ENCODE results near the gene MLC1.

The MLC1 gene

DNA sequence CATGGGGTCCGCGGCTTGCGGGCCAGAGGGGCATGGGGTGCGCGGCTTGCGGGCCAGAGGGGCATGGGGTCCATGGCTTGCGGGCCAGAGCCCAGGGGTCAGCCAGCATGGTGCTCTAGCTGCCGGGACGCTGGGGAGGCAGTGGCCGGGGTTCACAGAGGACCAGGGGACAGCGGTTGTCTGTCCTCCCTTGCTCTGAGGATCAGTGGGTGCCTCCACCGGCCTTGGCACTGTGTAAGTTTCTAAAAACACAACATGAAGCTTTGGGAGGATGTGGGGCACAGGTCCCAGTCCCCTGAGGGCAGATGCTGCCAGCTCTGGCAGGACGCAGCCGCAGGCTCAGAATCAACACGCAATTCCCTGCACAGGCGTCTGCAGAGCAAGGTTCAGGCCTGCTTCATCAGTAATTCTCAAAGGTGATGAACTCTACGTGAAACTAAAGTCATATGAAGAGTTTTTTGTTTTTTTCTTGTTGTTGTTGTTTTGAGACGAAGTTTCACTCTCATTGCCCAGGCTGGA, 3.0 kb downstream of the MLC1 start:
- no peaks in the 10 kb centered on the region for H4K20me1 ChIP-seq (ENCODE audit: insufficient read depth, low read length, poor library complexity, severe bottlenecking)
- peaks cover 20% of the 10 kb centered on the region; the same call in 1 of the 2 replicates for H3K79me2 ChIP-seq (ENCODE audit: insufficient read depth, low read length)
- 0 out of 2 replicates have a peak, but pooled peaks cover 3% of the 10 kb centered on the region for H3F3A ChIP-seq (ENCODE audit: low read depth)
- TF ChIP-seq, protein P1, sequence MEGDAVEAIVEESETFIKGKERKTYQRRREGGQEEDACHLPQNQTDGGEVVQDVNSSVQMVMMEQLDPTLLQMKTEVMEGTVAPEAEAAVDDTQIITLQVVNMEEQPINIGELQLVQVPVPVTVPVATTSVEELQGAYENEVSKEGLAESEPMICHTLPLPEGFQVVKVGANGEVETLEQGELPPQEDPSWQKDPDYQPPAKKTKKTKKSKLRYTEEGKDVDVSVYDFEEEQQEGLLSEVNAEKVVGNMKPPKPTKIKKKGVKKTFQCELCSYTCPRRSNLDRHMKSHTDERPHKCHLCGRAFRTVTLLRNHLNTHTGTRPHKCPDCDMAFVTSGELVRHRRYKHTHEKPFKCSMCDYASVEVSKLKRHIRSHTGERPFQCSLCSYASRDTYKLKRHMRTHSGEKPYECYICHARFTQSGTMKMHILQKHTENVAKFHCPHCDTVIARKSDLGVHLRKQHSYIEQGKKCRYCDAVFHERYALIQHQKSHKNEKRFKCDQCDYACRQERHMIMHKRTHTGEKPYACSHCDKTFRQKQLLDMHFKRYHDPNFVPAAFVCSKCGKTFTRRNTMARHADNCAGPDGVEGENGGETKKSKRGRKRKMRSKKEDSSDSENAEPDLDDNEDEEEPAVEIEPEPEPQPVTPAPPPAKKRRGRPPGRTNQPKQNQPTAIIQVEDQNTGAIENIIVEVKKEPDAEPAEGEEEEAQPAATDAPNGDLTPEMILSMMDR (conservative IDR thresholded peaks at IDR 0.05; ENCODE audit: low read length), result no peak
- no peak for TF ChIP-seq EZH2phosphoT487 (IDR thresholded peaks at IDR 0.05; ENCODE audit: borderline replicate concordance)
- H3K36me3 ChIP-seq (ENCODE audit: insufficient read depth, low read length), result no peaks in the 10 kb centered on the region
- H2AFZ ChIP-seq (ENCODE audit: low read length), result no peak overlapping the region
- no peak overlapping the region for H3K4me3 ChIP-seq (ENCODE audit: low read length, poor library complexity, severe bottlenecking)
- H3K4me1 ChIP-seq (ENCODE audit: insufficient read depth, low read length, poor library complexity, severe bottlenecking), result peaks cover 20% of the 10 kb centered on the region
- H3K9ac ChIP-seq (ENCODE audit: low read depth, low read length, poor library complexity, severe bottlenecking), result no peak overlapping the region
- no peaks in the 10 kb centered on the region for H3K27me3 ChIP-seq (ENCODE audit: insufficient read depth, low read length, poor library complexity, severe bottlenecking)
- H3K9me3 ChIP-seq (ENCODE audit: insufficient read depth, low read depth, low read length), result peaks cover 2% of the 10 kb centered on the region; the same call in 1 of the 2 replicates
- H3K4me2 ChIP-seq (ENCODE audit: low read depth, low read length, poor library complexity, severe bottlenecking), result no peak overlapping the region
- H3K9me2 ChIP-seq (replicated peaks; ENCODE audit: low read depth, low read length), result no peaks in the 10 kb centered on the region

GRCh38 chr22:50081426-50082196, 3.6 kb downstream of the MLC1 start:
- Histone ChIP-seq H3K9ac (ENCODE audit: low read depth, low read length, poor library complexity, severe bottlenecking) (no peak overlapping the region), H3K4me1 (ENCODE audit: insufficient read depth, low read length, poor library complexity, severe bottlenecking) (peaks cover 20% of the 10 kb centered on the region), H3F3A (ENCODE audit: low read depth) (0 out of 2 replicates have a peak, but pooled peaks cover under 1% of the 10 kb centered on the region), H3K9me2 (replicated peaks; ENCODE audit: low read depth, low read length) (no peaks in the 10 kb centered on the region), H4K20me1 (ENCODE audit: insufficient read depth, low read length, poor library complexity, severe bottlenecking) (no peaks in the 10 kb centered on the region), H3K9me3 (ENCODE audit: insufficient read depth, low read depth, low read length) (no peaks in the 10 kb centered on the region), H3K4me3 (ENCODE audit: low read length, poor library complexity, severe bottlenecking) (no peak overlapping the region), H3K36me3 (ENCODE audit: insufficient read depth, low read length) (no peaks in the 10 kb centered on the region), H2AFZ (ENCODE audit: low read length) (no peak overlapping the region), H3K27me3 (ENCODE audit: insufficient read depth, low read length, poor library complexity, severe bottlenecking) (no peaks in the 10 kb centered on the region), H3K79me2 (ENCODE audit: insufficient read depth, low read length) (peaks cover 20% of the 10 kb centered on the region; the same call in 1 of the 2 replicates), H3K4me2 (ENCODE audit: low read depth, low read length, poor library complexity, severe bottlenecking) (no peak overlapping the region)
- no peak for TF ChIP-seq EZH2phosphoT487 (IDR thresholded peaks at IDR 0.05; ENCODE audit: borderline replicate concordance)
- TF ChIP-seq, protein P1 (conservative IDR thresholded peaks at IDR 0.05; ENCODE audit: low read length), result no peak

DNA sequence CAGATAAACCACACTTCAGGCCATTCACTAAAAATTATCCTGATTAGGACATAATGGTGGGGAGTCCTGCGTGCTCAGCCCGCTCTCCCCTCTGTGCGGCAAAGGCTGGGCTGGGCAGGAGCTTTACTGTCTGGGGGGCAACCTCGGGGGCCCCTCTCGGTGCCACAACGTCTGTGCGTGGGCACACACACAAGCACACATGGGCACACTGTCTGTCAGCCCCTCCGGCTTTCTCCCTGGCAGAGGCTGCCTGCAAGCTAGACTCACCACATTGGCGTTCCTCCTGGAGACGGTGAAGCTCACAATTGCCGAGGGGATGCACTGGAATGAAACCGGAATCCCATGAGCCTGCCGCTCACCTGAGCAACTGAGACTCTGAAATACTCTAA, 5.2 kb downstream of the MLC1 start:
- Histone ChIP-seq H3K4me1 (ENCODE audit: insufficient read depth, low read length, poor library complexity, severe bottlenecking) (peaks cover 17% of the 10 kb centered on the region), H3K9me3 (ENCODE audit: insufficient read depth, low read depth, low read length) (no peaks in the 10 kb centered on the region), H3K27me3 (ENCODE audit: insufficient read depth, low read length, poor library complexity, severe bottlenecking) (no peaks in the 10 kb centered on the region), H4K20me1 (ENCODE audit: insufficient read depth, low read length, poor library complexity, severe bottlenecking) (no peaks in the 10 kb centered on the region), H3F3A (ENCODE audit: low read depth) (no peaks in the 10 kb centered on the region), H3K4me3 (ENCODE audit: low read length, poor library complexity, severe bottlenecking) (no peak overlapping the region), H3K9ac (ENCODE audit: low read depth, low read length, poor library complexity, severe bottlenecking) (no peak overlapping the region), H3K4me2 (ENCODE audit: low read depth, low read length, poor library complexity, severe bottlenecking) (no peak overlapping the region), H3K36me3 (ENCODE audit: insufficient read depth, low read length) (no peaks in the 10 kb centered on the region), H3K9me2 (replicated peaks; ENCODE audit: low read depth, low read length) (no peaks in the 10 kb centered on the region), H2AFZ (ENCODE audit: low read length) (no peak overlapping the region), H3K79me2 (ENCODE audit: insufficient read depth, low read length) (peaks cover 20% of the 10 kb centered on the region; the same call in 1 of the 2 replicates)
- TF ChIP-seq EZH2phosphoT487 (IDR thresholded peaks at IDR 0.05; ENCODE audit: borderline replicate concordance), result no peak
- TF ChIP-seq, protein P1 (conservative IDR thresholded peaks at IDR 0.05; ENCODE audit: low read length), result no peak
